GM13977 (cell line): ENCODE measurements around the gene HCLS1.
"Not testable (repeated sequence)": the region's sequence is repeated elsewhere in the genome, so short reads cannot be mapped to it uniquely, and the experiment has no call there.

Experiments used
- DNase-seq: peaks from one replicate; pipeline ENCODE4 v3.0.0; 2012; ENCODE audit warnings: low spot score
- in situ Hi-C: fragments of 300-500 bp; cut with MboI; formaldehyde crosslinking; loops from one replicate; pipeline ENCODE4 v1.12.0; 2022; ENCODE audit warnings: low sequenced_read_pairs, low pct_unique_long_range_greater_than_20kb, mixed read lengths, inconsistent platforms; ENCODE audit not compliant: unreplicated experiment
- TF ChIP-seq, protein P1 (sequence below): IDR thresholded peaks from 2 replicates; pipeline ENCODE4 v1.5.1; 2012; ENCODE audit warnings: mild to moderate bottlenecking, control low read depth; ENCODE audit not compliant: insufficient read depth; ENCODE audit errors: extremely low read depth, missing control alignments

Gene HCLS1

DNA sequence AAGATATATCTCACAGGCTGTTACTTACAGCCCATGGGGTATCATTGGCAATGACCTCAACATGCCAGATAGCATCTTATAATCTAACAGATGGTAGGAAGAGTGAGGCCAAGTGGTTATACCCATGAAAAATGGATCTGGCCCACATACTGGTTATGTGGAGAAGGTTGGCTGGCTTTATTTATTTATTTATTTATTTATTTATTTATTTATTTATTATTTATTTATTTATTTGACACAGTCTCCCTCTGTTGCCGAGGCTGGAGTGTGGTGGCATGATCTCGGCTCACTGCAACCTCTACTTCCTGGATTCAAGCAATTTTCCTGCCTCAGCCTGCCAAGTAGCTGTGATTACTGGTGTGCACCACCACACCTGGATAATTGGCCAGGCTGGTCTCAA is 55.9 kb downstream of the HCLS1 start:
- TF ChIP-seq, protein P1, sequence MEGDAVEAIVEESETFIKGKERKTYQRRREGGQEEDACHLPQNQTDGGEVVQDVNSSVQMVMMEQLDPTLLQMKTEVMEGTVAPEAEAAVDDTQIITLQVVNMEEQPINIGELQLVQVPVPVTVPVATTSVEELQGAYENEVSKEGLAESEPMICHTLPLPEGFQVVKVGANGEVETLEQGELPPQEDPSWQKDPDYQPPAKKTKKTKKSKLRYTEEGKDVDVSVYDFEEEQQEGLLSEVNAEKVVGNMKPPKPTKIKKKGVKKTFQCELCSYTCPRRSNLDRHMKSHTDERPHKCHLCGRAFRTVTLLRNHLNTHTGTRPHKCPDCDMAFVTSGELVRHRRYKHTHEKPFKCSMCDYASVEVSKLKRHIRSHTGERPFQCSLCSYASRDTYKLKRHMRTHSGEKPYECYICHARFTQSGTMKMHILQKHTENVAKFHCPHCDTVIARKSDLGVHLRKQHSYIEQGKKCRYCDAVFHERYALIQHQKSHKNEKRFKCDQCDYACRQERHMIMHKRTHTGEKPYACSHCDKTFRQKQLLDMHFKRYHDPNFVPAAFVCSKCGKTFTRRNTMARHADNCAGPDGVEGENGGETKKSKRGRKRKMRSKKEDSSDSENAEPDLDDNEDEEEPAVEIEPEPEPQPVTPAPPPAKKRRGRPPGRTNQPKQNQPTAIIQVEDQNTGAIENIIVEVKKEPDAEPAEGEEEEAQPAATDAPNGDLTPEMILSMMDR: no peak
- in situ Hi-C loops: no loop called here
- no peak for DNase-seq

DNA sequence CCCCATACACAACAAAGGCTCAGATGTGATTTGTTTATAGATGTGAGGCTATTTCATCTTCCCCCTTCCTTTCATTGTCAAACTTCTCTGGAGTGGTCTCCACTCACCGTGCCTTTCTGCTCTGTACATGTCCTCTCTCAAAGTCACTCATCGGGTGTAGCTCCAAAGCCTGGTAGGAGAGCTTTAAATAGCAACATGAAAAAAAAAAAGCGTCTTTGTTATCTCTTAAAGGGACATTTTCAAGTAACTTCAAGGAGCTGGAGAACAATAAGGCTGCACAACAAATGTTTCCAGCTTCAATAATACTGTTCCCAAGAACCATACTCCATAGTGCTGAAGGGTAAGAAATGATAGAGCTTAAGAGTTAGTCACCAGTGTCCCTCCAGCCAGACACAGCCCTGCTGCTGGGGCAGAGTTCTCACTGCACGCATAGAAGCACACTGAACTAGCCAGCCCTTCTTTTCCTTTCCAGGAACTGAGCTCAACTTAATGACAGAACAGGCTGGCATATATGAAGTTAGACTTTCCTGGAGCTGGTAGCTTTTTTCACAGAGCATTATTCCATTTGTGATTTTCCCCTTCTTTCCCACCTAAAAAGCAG is 59.4 kb downstream of the HCLS1 start:
- in situ Hi-C loops: no loop called here
- no peak for DNase-seq
- TF ChIP-seq, protein P1: no peak

DNA sequence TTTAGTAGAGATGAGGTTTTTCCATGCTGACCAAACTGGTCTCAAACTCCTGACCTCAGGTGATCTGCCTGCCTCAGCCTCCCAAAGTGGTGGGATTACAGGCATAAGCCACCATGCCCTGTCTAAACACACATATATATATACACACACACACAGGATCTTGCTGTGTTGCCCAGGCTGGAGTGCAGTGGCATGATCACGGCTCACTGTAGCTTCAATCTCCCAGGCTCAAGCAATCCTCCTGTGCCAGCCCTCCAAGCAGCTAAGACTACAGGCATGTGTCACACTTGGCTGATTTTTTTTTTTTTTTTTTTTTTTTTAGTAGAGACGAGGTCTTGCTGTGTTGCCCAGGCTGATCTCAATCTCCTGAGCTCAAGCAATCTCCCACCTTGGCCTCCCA is 60.8 kb downstream of the HCLS1 start:
- DNase-seq: not testable (repeated sequence)

DNA sequence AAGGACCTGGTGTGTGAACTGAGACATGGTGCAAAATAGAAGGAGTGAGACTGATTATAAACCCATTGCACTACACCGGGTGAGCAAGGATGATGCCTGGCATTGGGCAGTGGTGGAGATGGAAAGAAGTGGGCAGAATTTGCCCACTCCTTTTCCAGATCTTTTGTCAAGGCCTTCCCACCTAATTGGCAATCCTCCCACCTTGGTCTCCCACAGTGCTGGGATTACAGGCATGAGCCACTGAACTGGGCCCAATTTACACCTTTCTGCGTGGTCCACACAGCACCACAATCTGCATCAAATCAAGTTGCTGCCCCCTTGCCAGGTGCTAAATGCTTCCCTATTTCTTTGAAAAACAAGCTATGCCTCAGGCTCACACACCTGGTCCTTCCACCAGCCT is 62.1 kb downstream of the HCLS1 start:
- no peak for DNase-seq
- in situ Hi-C loops: no loop called here
- TF ChIP-seq, protein P1: no peak

More for the DNA sequence above, 60.8 kb downstream of the HCLS1 start:
- in situ Hi-C loops: not testable (repeated sequence)

DNA sequence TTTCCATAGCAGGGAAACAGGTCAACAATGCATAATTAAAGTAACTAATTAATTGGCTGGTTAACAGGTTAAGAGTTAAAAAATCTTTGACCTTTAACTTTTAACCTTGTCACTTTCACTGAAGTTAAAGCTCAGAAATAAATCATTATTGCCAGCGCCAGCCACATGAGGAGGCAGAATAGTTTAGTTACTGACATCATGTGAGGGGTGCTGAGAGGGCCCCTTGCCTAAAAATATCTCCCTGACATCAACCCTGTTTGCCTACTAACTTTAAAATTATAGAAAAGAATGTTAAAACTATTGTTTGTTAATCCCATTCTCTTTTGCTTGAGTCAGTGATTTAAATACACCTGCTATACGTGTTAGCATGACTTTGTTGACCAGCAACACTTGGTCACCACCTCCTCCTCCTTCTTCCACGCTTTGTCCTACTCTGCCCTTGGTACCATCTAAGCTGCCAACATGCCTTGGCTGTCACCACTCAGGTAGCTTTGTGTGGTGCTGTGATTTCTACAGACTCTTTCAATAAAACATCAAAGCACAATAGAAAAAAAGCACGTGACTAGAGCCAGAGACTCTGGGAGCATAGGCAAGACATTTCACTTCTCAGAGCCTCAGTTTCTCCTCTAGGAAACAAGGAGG is 64.8 kb downstream of the HCLS1 start:
- TF ChIP-seq, protein P1: no peak
- in situ Hi-C loops: no loop called here
- DNase-seq: no peak

DNA sequence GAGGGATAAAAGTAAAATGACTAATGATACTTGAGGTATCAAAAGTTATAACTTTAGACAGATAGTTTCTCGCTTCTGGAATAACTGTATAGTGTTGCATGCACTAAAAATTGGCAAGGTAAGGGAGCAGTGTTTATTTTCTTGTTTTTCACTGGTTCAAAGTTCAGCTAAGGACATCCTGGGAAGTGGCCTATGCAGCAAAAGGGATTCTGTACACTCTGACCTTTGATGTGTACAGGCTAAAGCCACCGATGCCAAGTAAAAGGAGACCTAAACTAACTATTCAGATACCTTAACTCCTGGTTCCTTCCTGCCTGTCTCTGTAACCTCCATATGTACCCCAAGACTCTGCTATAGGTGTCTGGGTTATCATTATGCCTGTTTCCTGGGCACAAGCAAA is 65.9 kb downstream of the HCLS1 start:
- in situ Hi-C loops: no loop called here
- TF ChIP-seq, protein P1: no peak
- DNase-seq: no peak

DNA sequence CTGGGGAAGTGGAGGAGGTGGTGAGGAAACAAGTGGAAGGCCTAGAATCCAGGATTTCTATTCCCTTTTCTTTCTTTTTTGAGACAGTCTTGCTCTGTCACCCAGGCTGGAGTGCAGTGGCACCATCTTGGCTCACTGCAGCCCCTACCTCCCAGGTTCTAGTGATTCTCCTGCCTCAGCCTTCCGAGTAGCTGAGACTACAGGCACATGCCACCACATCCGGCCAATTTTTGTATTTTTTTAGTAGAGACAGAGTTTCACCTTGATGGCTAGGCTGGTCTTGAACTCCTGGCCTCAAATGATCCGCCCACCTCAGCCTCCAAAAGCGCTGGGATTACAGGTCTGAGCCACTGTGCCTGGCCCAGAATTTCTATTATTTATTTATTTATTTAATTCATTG is 66.9 kb downstream of the HCLS1 start:
- in situ Hi-C loops, DNase-seq: not testable (repeated sequence)
